GM12878 (cell line): ENCODE results near the gene LRRN2. TPM values are rescaled to one million over a fixed set of nuclear protein-coding genes. Genes with fewer than 3 reads are reported as not detected.

Experiments used
- ATAC-seq: fragments of 200-7000 bp; cut with Tn5 transposase; 3 replicates; pipeline ENCODE4 v1.9.1; 2020; ENCODE audit warnings: mild to moderate bottlenecking, moderate library complexity
- BruUV-seq: library from RNA; stranded (reverse); fragments of 400-500 nt; replicated peaks from 2 replicates; lab custom pipeline; 2021; lab: Mats Ljungman, UMichigan
- CTCF ChIA-PET: fragments of 300-600 bp; sonication (Branson Sonifier 250); formaldehyde crosslinking; extraction: SDS; loops from one replicate; lab custom pipeline; 2021; ENCODE audit warnings: inconsistent platforms; lab: Yijun Ruan, JAX
- POLR2A ChIA-PET: fragments of 350-600 bp; formaldehyde crosslinking; extraction: SDS; loops from one replicate; lab custom pipeline; 2021; ENCODE audit warnings: inconsistent platforms; lab: Charles Lee
- RAD21 ChIA-PET: fragments of 300-600 bp; sonication (Branson Sonifier 250); formaldehyde crosslinking; loops from one replicate; lab custom pipeline; 2023; ENCODE audit warnings: antibody characterized with exemption; ENCODE audit not compliant: unreplicated experiment; lab: Charles Lee
- SMC1A ChIA-PET: fragments of 300-600 bp; sonication (Branson Sonifier 250); formaldehyde crosslinking; loops from one replicate; lab custom pipeline; 2023; ENCODE audit not compliant: unreplicated experiment, uncharacterized antibody; lab: Charles Lee
- DNase-seq: peaks from one replicate; pipeline ENCODE4 v3.0.0-alpha.2; 2011; ENCODE audit warnings: low read depth, low spot score
- FAIRE-seq: peaks from 3 replicates; lab custom pipeline; 2011; peaks lifted over from hg19 to GRCh38; lab: Jason Lieb, UNC
- H2AFZ ChIP-seq: 2 replicates; pipeline ENCODE4 v1.6.0; 2011; ENCODE audit warnings: low read depth, low read length, control low read depth; ENCODE audit not compliant: control insufficient read depth
- H3K27ac ChIP-seq: 2 replicates; pipeline ENCODE4 v1.5.1; 2011; ENCODE audit warnings: control low read depth; ENCODE audit not compliant: control insufficient read depth, insufficient read depth
- H3K27me3 ChIP-seq, 2 experiments: replicated peaks in 1 of 2; 2 replicates each; pipeline versions ENCODE4 v1.6.0 to v1.6.1; 2011; ENCODE audit warnings: low read length in 1 of 2; ENCODE audit not compliant: control insufficient read depth in 2 of 2, insufficient read depth in 2 of 2
- H3K36me3 ChIP-seq, 2 experiments: 2 replicates each; pipeline ENCODE4 v1.5.1; 2011; ENCODE audit warnings: low read length in 1 of 2; ENCODE audit not compliant: control insufficient read depth in 2 of 2, insufficient read depth in 2 of 2
- H3K4me1 ChIP-seq: 2 replicates; pipeline ENCODE4 v1.6.1; 2011; ENCODE audit warnings: mild to moderate bottlenecking, low read length, moderate library complexity, mixed read lengths; ENCODE audit not compliant: control insufficient read depth, insufficient read depth
- H3K4me2 ChIP-seq: 2 replicates; pipeline ENCODE4 v1.6.0; 2011; ENCODE audit warnings: control low read depth; ENCODE audit not compliant: control insufficient read depth, insufficient read depth
- H3K4me3 ChIP-seq: fragments of 200-600 bp; sonication (generic); 2 replicates; pipeline ENCODE4 v1.5.1; 2016
- H3K79me2 ChIP-seq: 2 replicates; pipeline ENCODE4 v1.6.0; 2011; ENCODE audit warnings: low read length; ENCODE audit not compliant: control insufficient read depth, insufficient read depth
- H3K9ac ChIP-seq: 2 replicates; pipeline ENCODE4 v1.8.0; 2011; ENCODE audit warnings: low read length, control low read depth, mixed read lengths; ENCODE audit not compliant: control insufficient read depth, insufficient read depth
- H3K9me3 ChIP-seq: replicated peaks from 3 replicates; pipeline ENCODE4 v1.5.1; 2011; ENCODE audit warnings: mild to moderate bottlenecking, low read length; ENCODE audit not compliant: control insufficient read depth, insufficient read depth
- H4K20me1 ChIP-seq: 2 replicates; pipeline ENCODE4 v1.6.0; 2011; ENCODE audit not compliant: control insufficient read depth, insufficient read depth
- ATF7 ChIP-seq: fragments of 450-650 bp; IDR thresholded peaks from 2 replicates; pipeline ENCODE4 v1.6.1; 2016; ENCODE audit warnings: low read depth, mild to moderate bottlenecking
- CHD2 ChIP-seq: IDR thresholded peaks from 2 replicates; pipeline ENCODE4 v1.6.1; 2011; ENCODE audit warnings: low read depth, low read length, improper control_type of control experiment, borderline replicate concordance
- DPF2 ChIP-seq: fragments of 450-650 bp; IDR thresholded peaks from 2 replicates; pipeline ENCODE4 v1.6.1; 2017; ENCODE audit warnings: mild to moderate bottlenecking
- FOXK2 ChIP-seq: fragments of 450-650 bp; IDR thresholded peaks from 2 replicates; pipeline ENCODE4 v1.6.1; 2017; ENCODE audit warnings: mild to moderate bottlenecking, moderate library complexity
- GABPA ChIP-seq: IDR thresholded peaks from 2 replicates; pipeline ENCODE4 v1.6.1; 2014; ENCODE audit warnings: antibody characterized with exemption, low read depth, mild to moderate bottlenecking, inconsistent platforms
- HDAC6 ChIP-seq: fragments of 200-600 bp; sonication (generic); IDR thresholded peaks from one replicate; pipeline ENCODE4 v1.8.0; 2017; ENCODE audit warnings: antibody characterized with exemption; ENCODE audit not compliant: unreplicated experiment
- IKZF2 ChIP-seq, 2 experiments: fragments of 450-650 bp; IDR thresholded peaks; 2 replicates each; pipeline ENCODE4 v1.6.1; 2017; ENCODE audit warnings: mild to moderate bottlenecking in 2 of 2, moderate library complexity in 2 of 2
- MTA2 ChIP-seq: fragments of 450-650 bp; IDR thresholded peaks from 2 replicates; pipeline ENCODE4 v1.6.1; 2016; ENCODE audit warnings: low read depth, mild to moderate bottlenecking, moderate library complexity
- NBN ChIP-seq: fragments of 450-650 bp; IDR thresholded peaks from 2 replicates; pipeline ENCODE4 v1.6.1; 2016
- PAX5 ChIP-seq: IDR thresholded peaks from 2 replicates; pipeline ENCODE4 v1.6.1; 2011; ENCODE audit warnings: low read depth, low read length, borderline replicate concordance
- PML ChIP-seq: IDR thresholded peaks from 2 replicates; pipeline ENCODE4 v1.6.1; 2012; ENCODE audit warnings: low read length, inconsistent platforms
- RBBP5 ChIP-seq: fragments of 200-600 bp; sonication (generic); conservative IDR thresholded peaks from 2 replicates; pipeline ENCODE4 v1.6.1; 2016
- RFX5 ChIP-seq: IDR thresholded peaks from 2 replicates; pipeline ENCODE4 v1.6.1; 2011; ENCODE audit warnings: low read depth, low read length, improper control_type of control experiment
- STAT3 ChIP-seq: IDR thresholded peaks from 2 replicates; pipeline ENCODE4 v1.6.1; 2011; ENCODE audit warnings: low read depth, low read length, improper control_type of control experiment
- TCF7 ChIP-seq: IDR thresholded peaks from 2 replicates; pipeline ENCODE4 v1.6.1; 2014; ENCODE audit warnings: antibody characterized with exemption, borderline replicate concordance
- WGBS: methylation state at CpG from one replicate; pipeline ENCODE4 v1.1.6; 2016; ENCODE audit warnings: low lambda C conversion rate; ENCODE audit not compliant: insufficient replicate concordance, insufficient coverage; ENCODE audit errors: missing lambda C conversion rate; 5-methylcytosine and 5-hydroxymethylcytosine counted together
- in situ Hi-C: fragments of 300-500 bp; cut with MboI; formaldehyde crosslinking; loops from 9 replicates; pipeline ENCODE4 v1.14.3; 2018; ENCODE audit warnings: mixed read lengths
- intact Hi-C: fragments of 100-400 bp; cut with micrococcal nuclease; formaldehyde crosslinking; loops from one replicate; pipeline ENCODE4 v1.14.2; 2022; ENCODE audit not compliant: unreplicated experiment
- polyA plus RNA-seq, 11 experiments: library from polyadenylated mRNA; depleted of rRNA in 4 of 11; unstranded in 6 of 11; stranded (reverse) in 5 of 11; fragments of >200 nt; fragmentation: Nextera tagmentation in 4 of 11; fragmentation: Illumina TruSeq in 1 of 11; extraction: Ambion mirVana in 4 of 11; extraction: Trizol in 1 of 11; gene quantifications; 1 replicate in 1 of 11; 2 replicates in 10 of 11; pipeline versions ENCODE4 v1.2.1 to v1.2.3, GENCODE V29; 2011 to 2016; ENCODE audit warnings: inconsistent platforms in 2 of 11, missing spikeins in 2 of 11, low read depth in 1 of 11
- total RNA-seq, 4 experiments: library from RNA; depleted of rRNA in 3 of 4; stranded (reverse); fragments of >200 nt in 3 of 4; fragmentation: Illumina TruSeq in 1 of 4; extraction: Trizol in 1 of 4; gene quantifications; 2 replicates each; pipeline versions ENCODE4 v1.2.1 to v1.2.3, GENCODE V29; 2013 to 2021
- TF ChIP-seq, protein P1 (sequence below): IDR thresholded peaks from 2 replicates; pipeline ENCODE4 v1.6.1; 2012; ENCODE audit warnings: low read depth, low read length, improper control_type of control experiment
- TF ChIP-seq, protein P2 (sequence below): fragments of 450-650 bp; conservative IDR thresholded peaks from 2 replicates; pipeline ENCODE4 v1.6.1; 2017; ENCODE audit warnings: mild to moderate bottlenecking, moderate library complexity
- TF ChIP-seq, protein P3 (sequence below): fragments of 450-650 bp; formaldehyde crosslinking; IDR thresholded peaks from 2 replicates; pipeline ENCODE4 v1.4.0; 2022; ENCODE audit warnings: mild to moderate bottlenecking, moderate library complexity

The LRRN2 gene
- total and polyA plus RNA-seq, 10 of the 15 experiments (the other 5 are each of a cell fraction or from before 2014, with no cell fraction given), result not detected

GRCh38 chr1:204733289-204733688 lies 47.8 kb upstream of the LRRN2 start:
- no TSS peak for BruUV-seq
- POLR2A ChIA-PET, result no interaction called here
- no peak for DNase-seq
- Histone ChIP-seq H4K20me1 (no peaks in the 10 kb centered on the region), H3K79me2 (no peaks in the 10 kb centered on the region), H3K27me3 (no peaks in the 10 kb centered on the region; a peak in 1 of 4 replicates), H3K27ac (no peak overlapping the region), H3K9ac (no peak overlapping the region), H3K4me3 (no peak overlapping the region), H3K4me1 (no peaks in the 10 kb centered on the region), H3K9me3 (no peaks in the 10 kb centered on the region), H2AFZ (no peak overlapping the region), H3K4me2 (no peak overlapping the region), H3K36me3 (no peaks in the 10 kb centered on the region)
- SMC1A ChIA-PET, result interaction anchor here (1.9 to 2.2 kb wide), 2 partner anchors 11 to 19 kb away, joined by 7 to 8 read pairs; no protein-coding TSS in a partner anchor
- intact Hi-C loops, result no loop called here
- WGBS, result 40% methylated on average over 3 of the region's 4 CpGs
- TF ChIP-seq CHD2 (no peak), NBN (no peak), IKZF2 (IDR thresholded peaks at IDR 0.05) (no peak), FOXK2 (no peak), MTA2 (no peak), DPF2 (no peak), HDAC6 (no peak), PAX5 (no peak), STAT3 (no peak), TCF7 (no peak), RBBP5 (no peak), ATF7 (no peak), PML (no peak), GABPA (no peak), RFX5 (no peak)
- TF ChIP-seq, protein P1, sequence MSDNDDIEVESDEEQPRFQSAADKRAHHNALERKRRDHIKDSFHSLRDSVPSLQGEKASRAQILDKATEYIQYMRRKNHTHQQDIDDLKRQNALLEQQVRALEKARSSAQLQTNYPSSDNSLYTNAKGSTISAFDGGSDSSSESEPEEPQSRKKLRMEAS, result no peak
- TF ChIP-seq, protein P2, sequence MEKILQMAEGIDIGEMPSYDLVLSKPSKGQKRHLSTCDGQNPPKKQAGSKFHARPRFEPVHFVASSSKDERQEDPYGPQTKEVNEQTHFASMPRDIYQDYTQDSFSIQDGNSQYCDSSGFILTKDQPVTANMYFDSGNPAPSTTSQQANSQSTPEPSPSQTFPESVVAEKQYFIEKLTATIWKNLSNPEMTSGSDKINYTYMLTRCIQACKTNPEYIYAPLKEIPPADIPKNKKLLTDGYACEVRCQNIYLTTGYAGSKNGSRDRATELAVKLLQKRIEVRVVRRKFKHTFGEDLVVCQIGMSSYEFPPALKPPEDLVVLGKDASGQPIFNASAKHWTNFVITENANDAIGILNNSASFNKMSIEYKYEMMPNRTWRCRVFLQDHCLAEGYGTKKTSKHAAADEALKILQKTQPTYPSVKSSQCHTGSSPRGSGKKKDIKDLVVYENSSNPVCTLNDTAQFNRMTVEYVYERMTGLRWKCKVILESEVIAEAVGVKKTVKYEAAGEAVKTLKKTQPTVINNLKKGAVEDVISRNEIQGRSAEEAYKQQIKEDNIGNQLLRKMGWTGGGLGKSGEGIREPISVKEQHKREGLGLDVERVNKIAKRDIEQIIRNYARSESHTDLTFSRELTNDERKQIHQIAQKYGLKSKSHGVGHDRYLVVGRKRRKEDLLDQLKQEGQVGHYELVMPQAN, result no peak
- TF ChIP-seq, protein P3, sequence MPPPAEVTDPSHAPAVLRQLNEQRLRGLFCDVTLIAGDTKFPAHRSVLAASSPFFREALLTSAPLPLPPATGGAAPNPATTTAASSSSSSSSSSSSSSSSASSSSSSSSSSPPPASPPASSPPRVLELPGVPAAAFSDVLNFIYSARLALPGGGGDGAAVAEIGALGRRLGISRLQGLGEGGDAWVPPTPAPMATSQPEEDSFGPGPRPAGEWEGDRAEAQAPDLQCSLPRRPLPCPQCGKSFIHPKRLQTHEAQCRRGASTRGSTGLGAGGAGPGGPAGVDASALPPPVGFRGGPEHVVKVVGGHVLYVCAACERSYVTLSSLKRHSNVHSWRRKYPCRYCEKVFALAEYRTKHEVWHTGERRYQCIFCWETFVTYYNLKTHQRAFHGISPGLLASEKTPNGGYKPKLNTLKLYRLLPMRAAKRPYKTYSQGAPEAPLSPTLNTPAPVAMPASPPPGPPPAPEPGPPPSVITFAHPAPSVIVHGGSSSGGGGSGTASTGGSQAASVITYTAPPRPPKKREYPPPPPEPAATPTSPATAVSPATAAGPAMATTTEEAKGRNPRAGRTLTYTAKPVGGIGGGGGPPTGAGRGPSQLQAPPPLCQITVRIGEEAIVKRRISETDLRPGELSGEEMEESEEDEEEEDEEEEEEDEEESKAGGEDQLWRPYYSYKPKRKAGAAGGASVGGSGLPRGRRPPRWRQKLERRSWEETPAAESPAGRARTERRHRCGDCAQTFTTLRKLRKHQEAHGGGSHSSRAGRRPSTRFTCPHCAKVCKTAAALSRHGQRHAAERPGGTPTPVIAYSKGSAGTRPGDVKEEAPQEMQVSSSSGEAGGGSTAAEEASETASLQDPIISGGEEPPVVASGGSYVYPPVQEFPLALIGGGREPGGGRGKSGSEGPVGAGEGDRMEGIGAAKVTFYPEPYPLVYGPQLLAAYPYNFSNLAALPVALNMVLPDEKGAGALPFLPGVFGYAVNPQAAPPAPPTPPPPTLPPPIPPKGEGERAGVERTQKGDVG, result no peak
- RAD21 ChIA-PET, result no interaction called here
- no peak for ATAC-seq
- in situ Hi-C loops, result no loop called here
- FAIRE-seq, result no peak
- CTCF ChIA-PET, result interaction anchor here (1.4 to 2.2 kb wide), 4 partner anchors 13 to 73 kb away, joined by 4 to 11 read pairs (median 8); no protein-coding TSS in a partner anchor
